NCI-H2171 (cell line): Measurements from ENCODE around the gene HEATR1.
"Not testable (repeated sequence)": the region's sequence is repeated elsewhere in the genome, so short reads cannot be mapped to it uniquely, and the experiment has no call there.

ENCODE experiments used
- DNase-seq: peaks from one replicate; lab custom pipeline; 2025; lab: John Stamatoyannopoulos, UW

The HEATR1 gene

DNA sequence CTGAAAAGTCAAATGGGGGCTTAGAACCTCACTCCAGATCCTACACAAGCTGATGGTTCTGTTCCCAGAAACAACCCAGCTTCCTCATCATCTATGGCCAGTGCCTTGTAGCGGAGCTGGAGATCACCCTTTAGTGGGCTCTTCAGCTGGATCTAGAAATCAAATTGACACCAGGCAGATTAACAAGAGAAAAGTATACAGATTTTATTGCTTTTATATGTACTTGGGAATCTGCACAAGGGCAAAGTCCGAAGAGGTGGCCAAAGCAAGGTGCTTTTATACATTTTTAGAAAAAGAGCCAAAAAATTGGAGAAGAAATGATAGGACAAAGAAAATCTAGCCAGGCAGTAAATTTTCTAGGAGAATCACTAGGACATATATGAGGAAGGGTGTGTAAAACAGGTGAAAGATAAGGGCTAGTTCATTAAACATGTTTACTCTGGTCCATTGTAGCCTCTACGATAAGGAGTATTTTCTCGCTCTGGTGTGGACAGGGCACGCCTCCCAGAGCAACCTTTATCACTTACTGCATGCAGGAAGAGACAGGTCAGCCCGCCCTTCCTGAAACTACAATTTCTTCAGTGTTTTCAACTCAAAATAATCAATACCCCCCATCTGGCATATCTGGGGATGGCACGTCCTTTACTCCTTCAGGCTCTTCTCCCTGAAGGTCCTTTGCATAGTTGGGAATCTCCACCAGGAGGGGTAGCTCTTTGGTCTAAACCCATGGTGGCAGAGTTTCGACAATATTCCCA lies 94.5 kb downstream of the HEATR1 start:
- no peak for DNase-seq

DNA sequence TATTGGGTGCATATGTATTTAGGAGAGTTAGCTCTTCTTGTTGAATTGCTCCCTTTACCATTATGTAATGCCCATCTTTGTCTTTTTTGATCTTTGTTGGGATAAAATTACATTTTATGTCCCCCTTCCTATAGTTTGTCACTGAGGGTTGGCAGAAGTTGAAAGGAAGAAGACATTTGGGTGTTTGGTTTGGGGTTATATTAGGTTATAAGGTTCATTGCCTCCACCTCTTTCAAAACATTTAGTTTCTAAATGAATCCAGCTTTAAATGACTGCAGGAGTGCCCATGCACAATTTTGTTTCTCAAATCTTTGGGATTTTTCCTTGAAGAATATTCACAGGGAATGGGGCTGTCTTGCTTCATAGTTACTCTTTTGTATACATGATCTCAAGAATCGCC lies 95.1 kb downstream of the HEATR1 start:
- no peak for DNase-seq

DNA sequence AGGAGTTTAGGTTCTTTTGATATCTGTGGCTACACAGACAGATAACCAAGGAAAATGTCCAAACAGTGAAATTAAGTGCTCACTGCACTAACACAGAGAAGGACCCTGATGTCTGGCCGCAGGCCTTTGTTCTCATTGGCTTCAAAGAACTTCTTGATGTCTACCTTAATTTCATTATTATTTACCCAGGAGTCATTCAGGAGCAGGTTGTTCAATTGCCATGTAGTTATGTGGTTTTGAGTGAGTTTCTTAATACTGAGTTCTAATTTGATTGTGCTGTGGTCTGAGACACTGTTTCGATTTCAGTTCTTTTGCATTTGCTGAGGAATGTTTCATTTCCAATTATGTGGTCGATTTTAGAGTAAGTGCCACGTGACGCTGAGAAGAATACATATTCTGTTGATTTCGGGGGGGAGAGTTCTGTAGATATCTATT lies 95.7 kb downstream of the HEATR1 start:
- no peak for DNase-seq

DNA sequence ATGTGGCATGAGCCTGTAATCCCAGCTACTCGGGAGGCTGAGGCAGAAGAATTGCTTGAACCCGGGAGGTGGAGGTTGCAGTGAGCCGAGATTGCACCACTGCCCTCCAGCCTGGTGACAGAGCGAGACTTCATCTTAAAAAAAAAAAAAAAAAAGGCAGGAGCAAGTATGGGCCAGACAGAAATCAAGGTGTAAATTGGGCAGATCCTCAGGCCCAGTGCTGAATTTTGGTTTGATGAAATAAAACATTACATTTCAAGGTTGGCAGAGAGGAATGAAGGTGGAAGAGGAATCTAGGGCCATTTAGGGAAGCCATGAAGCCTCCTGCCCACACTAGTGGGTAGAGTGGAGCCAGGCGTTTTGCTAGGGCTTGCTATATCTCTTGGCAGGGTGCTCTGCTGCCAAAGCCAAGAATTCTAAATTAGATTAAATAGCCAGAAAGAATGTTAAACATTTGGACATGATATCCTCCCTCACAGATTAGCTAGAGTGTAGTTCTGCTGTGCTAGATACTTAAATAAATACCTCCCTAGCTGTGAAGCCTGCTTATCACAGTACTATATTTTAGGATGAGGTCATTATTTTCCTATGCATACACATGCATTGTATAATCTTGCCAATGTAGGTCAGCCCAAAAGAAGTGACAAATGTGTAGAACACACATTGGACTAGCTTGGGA lies 97.2 kb downstream of the HEATR1 start:
- no peak for DNase-seq

DNA sequence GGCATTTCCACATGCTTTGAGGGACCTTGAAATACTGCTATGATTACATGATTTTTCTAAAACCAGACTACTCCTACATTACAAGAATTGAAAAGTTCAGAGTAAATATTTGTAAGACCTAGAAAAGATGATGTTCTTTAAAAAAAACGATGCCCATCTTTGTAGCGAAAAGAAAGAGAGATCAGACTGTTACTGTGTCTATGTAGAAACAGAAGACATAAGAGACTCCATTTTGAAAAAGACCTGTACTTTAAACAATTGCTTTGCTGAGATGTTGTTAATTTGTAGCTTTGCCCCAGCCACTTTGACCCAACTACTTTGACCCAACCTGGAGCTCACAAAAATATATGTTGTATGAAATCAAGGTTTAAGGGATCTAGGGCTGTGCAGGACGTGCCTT lies 100.0 kb downstream of the HEATR1 start:
- DNase-seq = not testable (repeated sequence)

DNA sequence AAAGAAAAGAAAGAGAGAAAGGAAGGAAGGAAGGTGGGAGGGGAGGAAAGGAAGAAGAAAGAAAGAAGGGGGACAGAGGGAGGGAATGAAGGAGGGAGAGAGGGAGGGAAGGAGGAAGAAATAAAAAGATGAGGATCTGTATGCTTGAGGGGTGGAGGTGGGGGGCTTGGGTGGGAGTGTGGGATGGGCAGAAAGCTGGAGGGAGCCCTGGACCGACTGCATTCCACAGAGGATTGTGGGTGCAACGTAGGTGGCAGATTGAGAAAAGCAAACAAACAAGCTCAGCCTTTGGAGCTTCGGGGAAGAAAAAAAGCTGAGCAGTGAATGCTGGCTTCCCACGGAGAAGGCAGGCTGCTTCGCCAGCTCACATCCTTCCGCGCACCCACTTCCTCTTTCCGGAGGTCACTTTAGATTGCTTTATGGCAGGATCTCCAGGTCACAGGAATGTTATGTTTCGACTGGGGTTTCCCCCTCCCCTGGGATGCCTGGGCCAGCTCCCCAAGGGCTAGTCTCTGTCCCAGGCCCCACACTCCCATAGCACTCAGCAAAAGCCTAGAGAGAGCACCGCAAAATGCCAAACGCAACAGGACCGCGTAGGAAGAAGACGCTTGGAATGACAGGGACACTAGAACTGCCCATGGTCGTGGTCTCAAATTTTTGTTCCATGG lies 101.2 kb downstream of the HEATR1 start:
- DNase-seq = peak; percentile 26

DNA sequence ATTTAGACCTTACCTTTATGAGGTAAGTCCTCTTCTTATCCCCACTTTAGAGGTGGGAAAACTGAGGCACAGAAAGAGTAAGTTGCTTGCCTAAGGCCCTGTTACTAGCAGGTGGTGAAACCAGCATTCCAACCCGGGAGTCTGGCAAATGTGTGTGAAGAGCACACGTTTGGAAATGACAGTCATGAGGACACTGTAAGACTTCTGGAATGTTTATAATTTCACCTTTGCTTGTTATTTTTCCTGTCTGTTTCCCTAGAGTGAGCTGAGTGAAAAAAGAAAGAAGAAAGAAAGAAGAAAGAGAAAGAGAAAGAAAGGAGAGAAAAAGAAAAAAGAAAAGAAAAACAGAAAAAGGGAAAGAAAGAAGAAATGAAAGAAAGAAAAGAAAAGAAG lies 101.7 kb downstream of the HEATR1 start:
- DNase-seq = no peak

DNA sequence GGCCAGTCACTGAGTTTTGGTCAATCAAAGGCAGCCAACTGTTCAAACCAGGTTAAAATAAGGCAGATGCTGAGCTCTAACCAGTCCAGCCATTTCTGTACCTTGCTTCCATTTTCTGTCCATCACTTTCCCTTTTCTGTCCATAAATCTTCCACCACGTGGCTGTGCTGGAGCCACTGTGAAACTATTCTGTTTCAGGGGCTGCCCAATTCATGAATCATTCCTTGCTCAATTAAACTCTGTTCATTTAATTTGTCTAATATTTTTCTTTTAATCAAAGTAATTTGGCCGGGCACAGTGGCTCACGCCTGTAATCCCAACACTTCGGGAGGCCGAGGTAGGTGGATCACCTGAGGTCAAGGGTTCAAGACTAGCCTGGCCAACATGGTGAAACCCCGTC lies 103.2 kb downstream of the HEATR1 start:
- DNase-seq = no peak
